HepG2 (cell line): ENCODE data around the gene KLHL40. TPM values are rescaled to one million over a fixed set of nuclear protein-coding genes. Genes with fewer than 3 reads are reported as not detected.

Experiments used
- FOXC1 ChIP-seq: sonication (generic); formaldehyde crosslinking; IDR thresholded peaks from 2 replicates; pipeline ENCODE4 v1.8.0; 2022; ENCODE audit warnings: mild to moderate bottlenecking, missing genetic modification reagents, borderline replicate concordance
- GMEB1 ChIP-seq: sonication (generic); formaldehyde crosslinking; IDR thresholded peaks from 2 replicates; pipeline ENCODE4 v1.5.1; 2020; ENCODE audit warnings: missing genetic modification reagents, mild to moderate bottlenecking, borderline replicate concordance
- HIC2 ChIP-seq: sonication (generic); formaldehyde crosslinking; IDR thresholded peaks from 2 replicates; pipeline ENCODE4 v1.9.0; 2022; ENCODE audit warnings: low read depth, missing genetic modification reagents
- NFIC ChIP-seq: IDR thresholded peaks from 2 replicates; pipeline ENCODE4 v1.6.1; 2012; ENCODE audit warnings: mild to moderate bottlenecking, low read length, inconsistent platforms
- POGK ChIP-seq: sonication (generic); formaldehyde crosslinking; conservative IDR thresholded peaks from 2 replicates; pipeline ENCODE4 v1.8.0; 2022; ENCODE audit warnings: mild to moderate bottlenecking, moderate library complexity, missing genetic modification reagents
- SMYD3 ChIP-seq: sonication (generic); formaldehyde crosslinking; IDR thresholded peaks from 2 replicates; pipeline ENCODE4 v1.8.1; 2023; ENCODE audit warnings: mild to moderate bottlenecking, missing genetic modification reagents
- SRY ChIP-seq: sonication (generic); formaldehyde crosslinking; IDR thresholded peaks from 2 replicates; pipeline ENCODE4 v1.8.0; 2022; ENCODE audit warnings: mild to moderate bottlenecking, missing genetic modification reagents
- TFDP1 ChIP-seq: IDR thresholded peaks from 2 replicates; pipeline ENCODE4 v1.6.1; 2016; ENCODE audit warnings: missing compliant biosample characterization, missing genetic modification reagents, borderline replicate concordance
- ZGPAT ChIP-seq: IDR thresholded peaks from 2 replicates; pipeline ENCODE4 v1.6.1; 2016; ENCODE audit warnings: mild to moderate bottlenecking
- ZMAT5 ChIP-seq: sonication (generic); formaldehyde crosslinking; IDR thresholded peaks from 2 replicates; pipeline ENCODE4 v1.5.0; 2020; ENCODE audit warnings: mild to moderate bottlenecking, low read depth, missing genetic modification reagents, borderline replicate concordance
- ZNF317 ChIP-seq: sonication (generic); formaldehyde crosslinking; IDR thresholded peaks from 2 replicates; pipeline ENCODE4 v1.5.0; 2020; ENCODE audit warnings: mild to moderate bottlenecking, missing genetic modification reagents
- ZNF331 ChIP-seq: sonication (generic); formaldehyde crosslinking; IDR thresholded peaks from 2 replicates; pipeline ENCODE4 v1.4.0; 2020; ENCODE audit warnings: missing genetic modification reagents
- polyA plus RNA-seq, 8 experiments: library from polyadenylated mRNA; depleted of rRNA in 3 of 8; stranded (reverse) in 7 of 8; unstranded in 1 of 8; fragments of >200 nt; fragmentation: Illumina TruSeq in 4 of 8; extraction: Trizol in 4 of 8; gene quantifications; 2 replicates each; pipeline versions ENCODE4 v1.2.1 to v1.2.3, GENCODE V29; 2011 to 2016; ENCODE audit warnings: low read depth in 4 of 8, missing spikeins in 1 of 8, mixed read lengths in 1 of 8; ENCODE audit not compliant: insufficient read depth in 1 of 8
- total RNA-seq, 5 experiments: library from RNA; depleted of rRNA; stranded (reverse); fragments of >200 nt; fragmentation: Illumina TruSeq; extraction: Trizol; gene quantifications; 2 replicates each; pipeline ENCODE4 v1.2.3, GENCODE V29; 2016; ENCODE audit warnings: low read depth in 1 of 5

The KLHL40 gene
- total and polyA plus RNA-seq, 2 of the 13 experiments (the other 11 are each of a cell fraction or from before 2014, with no cell fraction given): not detected

- peak; percentile 43; the same call in 1 of the 2 replicates for TF ChIP-seq POGK (CRISPR knock-in tag)
- TF ChIP-seq ZMAT5 (CRISPR knock-in tag): no peak
- TF ChIP-seq SRY: peak; percentile 65; the same call in 1 of the 2 replicates
- TF ChIP-seq ZGPAT (CRISPR knock-in tag): peak; percentile 46; the same call in 1 of the 2 replicates
- TF ChIP-seq TFDP1 (CRISPR knock-in tag): peak; percentile 93
- no peak for TF ChIP-seq GMEB1 (CRISPR knock-in tag)
- TF ChIP-seq NFIC: no peak
- no peak for TF ChIP-seq HIC2
- no peak for TF ChIP-seq SMYD3 (CRISPR knock-in tag)
- TF ChIP-seq ZNF331 (CRISPR knock-in tag): peak; percentile 37; the same call in 1 of the 2 replicates
- 0 out of 2 replicates have a peak, but pooled peaks have one; percentile 24 for TF ChIP-seq ZNF317 (CRISPR knock-in tag)
- no peak for TF ChIP-seq FOXC1 (CRISPR knock-in tag)
These were observed 30.8 kb upstream of the KLHL40 start (continued) for GRCh38 chr3:42654331-42655201.
